A549 (cell line): ENCODE results near the gene ETS2. TPM values are rescaled to one million over a fixed set of nuclear protein-coding genes. Genes with fewer than 3 reads are reported as not detected.

Experiments used
- ATAC-seq, 2 experiments: fragments of 200-7000 bp in 1 of 2; fragments of >200 bp in 1 of 2; cut with Nextera tagmentation in 1 of 2; cut with Tn5 transposase in 1 of 2; 3 replicates each; pipeline versions ENCODE4 v1.8.0 to v1.9.1; 2018 to 2020; ENCODE audit warnings: mild to moderate bottlenecking in 1 of 2, moderate library complexity in 1 of 2
- CTCF ChIA-PET: fragments of 300-600 bp; sonication (Branson Sonifier 250); formaldehyde crosslinking; extraction: SDS; loops from one replicate; lab custom pipeline; 2021; ENCODE audit warnings: antibody characterized with exemption, inconsistent platforms; lab: Yijun Ruan, JAX
- POLR2A ChIA-PET: fragments of 350-600 bp; formaldehyde crosslinking; extraction: SDS; loops from one replicate; lab custom pipeline; 2021; ENCODE audit warnings: antibody characterized with exemption, inconsistent platforms; lab: Yijun Ruan, JAX
- DNase-seq, 2 experiments: peaks; one replicate each; pipeline versions ENCODE4 v3.0.0 to v3.0.0-alpha.2; 2011 to 2016; ENCODE audit warnings: low read depth in 1 of 2, low spot score in 1 of 2
- FAIRE-seq: peaks from 2 replicates; lab custom pipeline; 2011; peaks lifted over from hg19 to GRCh38; lab: Jason Lieb, UNC
- H3K27ac ChIP-seq, 2 experiments: fragments of >200 bp; sonication (Bioruptor Twin); formaldehyde crosslinking; 3 replicates each; pipeline ENCODE4 v1.5.1; 2016 to 2017
- H3K4me1 ChIP-seq: fragments of >200 bp; sonication (Bioruptor Twin); formaldehyde crosslinking; 3 replicates; pipeline ENCODE4 v1.6.1; 2016
- H3K4me2 ChIP-seq: fragments of >200 bp; sonication (Bioruptor Twin); formaldehyde crosslinking; 3 replicates; pipeline ENCODE4 v1.6.1; 2016
- H3K4me3 ChIP-seq: fragments of >200 bp; sonication (Bioruptor Twin); formaldehyde crosslinking; 3 replicates; pipeline ENCODE4 v1.5.1; 2016
- H3K9me3 ChIP-seq: fragments of >200 bp; sonication (Bioruptor Twin); formaldehyde crosslinking; 3 replicates; pipeline ENCODE4 v1.6.1; 2016
- CBX8 ChIP-seq: fragments of 200-600 bp; sonication (generic); IDR thresholded peaks from 2 replicates; pipeline ENCODE4 v1.6.1; 2016
- CHD2 ChIP-seq: fragments of 150-350 bp; IDR thresholded peaks from 2 replicates; pipeline ENCODE4 v1.6.1; 2014; ENCODE audit warnings: low read length; ENCODE audit not compliant: partially characterized antibody
- CHD4 ChIP-seq: fragments of 200-600 bp; sonication (generic); IDR thresholded peaks from 2 replicates; pipeline ENCODE4 v1.6.1; 2016; ENCODE audit warnings: antibody characterized with exemption, mild to moderate bottlenecking, borderline replicate concordance
- EHMT2 ChIP-seq: fragments of 200-600 bp; sonication (generic); IDR thresholded peaks from 2 replicates; pipeline ENCODE4 v1.6.1; 2016; ENCODE audit warnings: antibody characterized with exemption, low read depth, mild to moderate bottlenecking, moderate library complexity
- EP300 ChIP-seq, 2 experiments: fragments of >200 bp; sonication (Bioruptor Twin); formaldehyde crosslinking; IDR thresholded peaks; 2 replicates in 1 of 2; 3 replicates in 1 of 2; pipeline ENCODE4 v1.6.1; 2016 to 2017
- FOSB ChIP-seq: fragments of 250-450 bp; sonication (Bioruptor Pico); IDR thresholded peaks from 2 replicates; pipeline ENCODE4 v1.5.0; 2020; ENCODE audit warnings: mild to moderate bottlenecking, moderate library complexity
- GATA3 ChIP-seq: IDR thresholded peaks from 2 replicates; pipeline ENCODE4 v1.6.1; 2012; ENCODE audit warnings: borderline replicate concordance
- JUN ChIP-seq, 2 experiments: fragments of >200 bp; sonication (Bioruptor Twin); formaldehyde crosslinking; IDR thresholded peaks; 2 replicates in 1 of 2; 3 replicates in 1 of 2; pipeline ENCODE4 v1.6.1; 2016 to 2017
- KDM5A ChIP-seq: fragments of 200-600 bp; sonication (generic); IDR thresholded peaks from 2 replicates; pipeline ENCODE4 v1.6.1; 2016; ENCODE audit warnings: antibody characterized with exemption, mild to moderate bottlenecking
- MAFK ChIP-seq: fragments of 450-650 bp; IDR thresholded peaks from 2 replicates; pipeline ENCODE4 v1.6.1; 2014; ENCODE audit not compliant: partially characterized antibody
- NFE2L2 ChIP-seq: fragments of 150-350 bp; conservative IDR thresholded peaks from 2 replicates; pipeline ENCODE4 v1.6.1; 2014; ENCODE audit warnings: low read length
- NR3C1 ChIP-seq: fragments of >200 bp; sonication (Bioruptor Twin); formaldehyde crosslinking; IDR thresholded peaks from 3 replicates; pipeline ENCODE4 v1.6.1; 2017
- PHF8 ChIP-seq: fragments of 200-600 bp; sonication (generic); IDR thresholded peaks from 2 replicates; pipeline ENCODE4 v1.6.1; 2016; ENCODE audit warnings: low read depth, mild to moderate bottlenecking, antibody characterized with exemption, moderate library complexity, borderline replicate concordance
- POLR2A ChIP-seq: IDR thresholded peaks from 2 replicates; pipeline ENCODE4 v1.6.1; 2012; ENCODE audit warnings: mild to moderate bottlenecking, low read length
- RAD21 ChIP-seq, 2 experiments: fragments of >200 bp in 1 of 2; sonication (Bioruptor Twin) in 1 of 2; formaldehyde crosslinking in 1 of 2; IDR thresholded peaks in 1 of 2; conservative IDR thresholded peaks in 1 of 2; 2 replicates in 1 of 2; 3 replicates in 1 of 2; pipeline ENCODE4 v1.6.1; 2012 to 2018; ENCODE audit warnings: inconsistent platforms in 1 of 2
- RARB ChIP-seq: fragments of 250-450 bp; sonication (Bioruptor Pico); IDR thresholded peaks from 2 replicates; pipeline ENCODE4 v1.8.0; 2021; ENCODE audit warnings: mild to moderate bottlenecking, moderate library complexity
- RCOR1 ChIP-seq: fragments of 150-350 bp; IDR thresholded peaks from 2 replicates; pipeline ENCODE4 v1.6.1; 2014; ENCODE audit warnings: antibody characterized with exemption, low read length, low read depth
- RFX5 ChIP-seq: fragments of 450-650 bp; IDR thresholded peaks from 2 replicates; pipeline ENCODE4 v1.7.1; 2014; ENCODE audit warnings: antibody characterized with exemption, mild to moderate bottlenecking, moderate library complexity
- SREBF2 ChIP-seq: fragments of 450-650 bp; IDR thresholded peaks from 2 replicates; pipeline ENCODE4 v1.6.1; 2014; ENCODE audit warnings: mild to moderate bottlenecking, moderate library complexity
- ZNF302 ChIP-seq: fragments of 250-450 bp; sonication (Bioruptor Pico); IDR thresholded peaks from 2 replicates; pipeline ENCODE4 v1.9.0; 2021; ENCODE audit warnings: inconsistent platforms, mild to moderate bottlenecking, moderate library complexity
- WGBS: methylation state at CpG from one replicate; pipeline ENCODE4 v1.1.6; 2017; ENCODE audit errors: missing lambda C conversion rate; 5-methylcytosine and 5-hydroxymethylcytosine counted together
- polyA plus RNA-seq, 4 experiments: library from polyadenylated mRNA; depleted of rRNA in 3 of 4; stranded (reverse); fragments of >200 nt; fragmentation: RNase III in 1 of 4; extraction: RNeasy Plus Mini Kit Qiagen cat#74134 plus additional on column Dnase treatment in 1 of 4; gene quantifications; 2 replicates in 3 of 4; 3 replicates in 1 of 4; pipeline ENCODE4 v1.2.3, GENCODE V29; 2011 to 2017
- TF ChIP-seq, protein P1 (sequence below): fragments of >200 bp; sonication (Bioruptor Twin); formaldehyde crosslinking; IDR thresholded peaks from 3 replicates; pipeline ENCODE4 v1.5.1; 2016
- TF ChIP-seq, protein P2 (sequence below): fragments of 200-600 bp; sonication (generic); IDR thresholded peaks from 2 replicates; pipeline ENCODE4 v1.6.1; 2016; ENCODE audit warnings: antibody characterized with exemption, mild to moderate bottlenecking, moderate library complexity
- TF ChIP-seq, protein P3 (sequence below): IDR thresholded peaks from 2 replicates; pipeline ENCODE4 v1.6.1; 2012
- TF ChIP-seq, protein P4 (sequence below): IDR thresholded peaks from 2 replicates; pipeline ENCODE4 v1.6.1; 2012

ETS2 gene
- polyA plus RNA-seq, 2 of the 4 experiments (the other 2 are of a cell fraction): 41.6 to 45.5 TPM

DNA sequence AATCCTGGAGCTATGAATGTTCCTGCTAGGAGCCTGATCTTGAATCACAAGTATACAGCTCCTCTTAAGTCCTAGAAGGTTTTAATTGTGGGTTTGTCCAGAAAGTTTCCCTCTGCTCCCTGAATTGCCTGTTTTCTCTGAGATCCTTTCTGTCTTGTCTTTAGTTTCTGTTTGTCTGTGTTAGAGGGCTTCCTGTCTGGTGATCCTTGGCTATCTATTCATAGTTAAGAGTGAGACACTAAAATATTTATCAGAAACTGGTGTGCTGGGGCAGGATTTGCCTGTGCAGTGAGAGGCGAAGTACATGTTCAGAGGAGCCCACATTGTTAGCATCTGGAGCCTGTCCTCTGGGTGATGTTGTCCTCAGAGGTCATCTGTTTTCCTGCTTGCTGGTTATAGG is 45.4 kb downstream of the ETS2 start (continued):
- TF ChIP-seq KDM5A (no peak), MAFK (no peak), EHMT2 (no peak), EP300 (IDR thresholded peaks at IDR 0.05) (no peak), NFE2L2 (no peak)
- TF ChIP-seq, all 56 proteins: peak for 0

DNA sequence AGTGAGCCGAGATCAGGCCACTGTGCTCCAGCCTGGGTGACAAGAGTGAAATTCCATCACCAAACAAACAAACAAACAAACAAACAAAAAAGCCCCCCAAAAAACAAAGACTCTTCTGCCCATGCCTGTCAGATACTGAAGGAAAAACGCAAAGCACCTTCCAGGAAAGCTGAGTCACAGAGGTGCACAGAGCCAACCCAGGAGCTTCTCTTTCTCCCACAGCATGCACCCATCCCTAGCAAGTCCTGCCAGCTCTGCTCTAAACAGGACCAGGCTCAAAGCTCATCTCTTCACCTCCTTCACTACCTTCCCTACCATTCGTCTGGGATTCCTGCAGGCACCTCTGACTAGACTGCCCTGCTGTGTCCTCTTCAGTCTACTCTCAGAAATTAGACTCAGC is 46.5 kb downstream of the ETS2 start:
- Histone ChIP-seq H3K27ac (peak overlapping the region; percentile 71 to 79), H3K9me3 (peaks cover 2% of the 10 kb centered on the region; the same call in 1 of the 3 replicates), H3K4me3 (no peak overlapping the region), H3K4me1 (peaks cover 28% of the 10 kb centered on the region), H3K4me2 (no peak overlapping the region)
- DNase-seq (no peak), ATAC-seq (no peak), FAIRE-seq (no peak)
- TF ChIP-seq CHD4: no peak
- no peak for TF ChIP-seq GATA3
- TF ChIP-seq JUN (IDR thresholded peaks at IDR 0.05): no peak
- no peak for TF ChIP-seq FOSB (CRISPR knock-in tag)
- TF ChIP-seq NR3C1: no peak
- TF ChIP-seq RARB (CRISPR knock-in tag): no peak
- TF ChIP-seq, protein P1, sequence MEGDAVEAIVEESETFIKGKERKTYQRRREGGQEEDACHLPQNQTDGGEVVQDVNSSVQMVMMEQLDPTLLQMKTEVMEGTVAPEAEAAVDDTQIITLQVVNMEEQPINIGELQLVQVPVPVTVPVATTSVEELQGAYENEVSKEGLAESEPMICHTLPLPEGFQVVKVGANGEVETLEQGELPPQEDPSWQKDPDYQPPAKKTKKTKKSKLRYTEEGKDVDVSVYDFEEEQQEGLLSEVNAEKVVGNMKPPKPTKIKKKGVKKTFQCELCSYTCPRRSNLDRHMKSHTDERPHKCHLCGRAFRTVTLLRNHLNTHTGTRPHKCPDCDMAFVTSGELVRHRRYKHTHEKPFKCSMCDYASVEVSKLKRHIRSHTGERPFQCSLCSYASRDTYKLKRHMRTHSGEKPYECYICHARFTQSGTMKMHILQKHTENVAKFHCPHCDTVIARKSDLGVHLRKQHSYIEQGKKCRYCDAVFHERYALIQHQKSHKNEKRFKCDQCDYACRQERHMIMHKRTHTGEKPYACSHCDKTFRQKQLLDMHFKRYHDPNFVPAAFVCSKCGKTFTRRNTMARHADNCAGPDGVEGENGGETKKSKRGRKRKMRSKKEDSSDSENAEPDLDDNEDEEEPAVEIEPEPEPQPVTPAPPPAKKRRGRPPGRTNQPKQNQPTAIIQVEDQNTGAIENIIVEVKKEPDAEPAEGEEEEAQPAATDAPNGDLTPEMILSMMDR: no peak
- TF ChIP-seq SREBF2: no peak
- no peak for TF ChIP-seq CHD2
- TF ChIP-seq MAFK: no peak
- no peak for TF ChIP-seq RAD21 (conservative IDR thresholded peaks at IDR 0.05 in 1 of 2, IDR thresholded peaks at IDR 0.05 in 1 of 2)
- no peak for TF ChIP-seq RFX5
- TF ChIP-seq ZNF302 (CRISPR knock-in tag): no peak
- TF ChIP-seq, protein P2, sequence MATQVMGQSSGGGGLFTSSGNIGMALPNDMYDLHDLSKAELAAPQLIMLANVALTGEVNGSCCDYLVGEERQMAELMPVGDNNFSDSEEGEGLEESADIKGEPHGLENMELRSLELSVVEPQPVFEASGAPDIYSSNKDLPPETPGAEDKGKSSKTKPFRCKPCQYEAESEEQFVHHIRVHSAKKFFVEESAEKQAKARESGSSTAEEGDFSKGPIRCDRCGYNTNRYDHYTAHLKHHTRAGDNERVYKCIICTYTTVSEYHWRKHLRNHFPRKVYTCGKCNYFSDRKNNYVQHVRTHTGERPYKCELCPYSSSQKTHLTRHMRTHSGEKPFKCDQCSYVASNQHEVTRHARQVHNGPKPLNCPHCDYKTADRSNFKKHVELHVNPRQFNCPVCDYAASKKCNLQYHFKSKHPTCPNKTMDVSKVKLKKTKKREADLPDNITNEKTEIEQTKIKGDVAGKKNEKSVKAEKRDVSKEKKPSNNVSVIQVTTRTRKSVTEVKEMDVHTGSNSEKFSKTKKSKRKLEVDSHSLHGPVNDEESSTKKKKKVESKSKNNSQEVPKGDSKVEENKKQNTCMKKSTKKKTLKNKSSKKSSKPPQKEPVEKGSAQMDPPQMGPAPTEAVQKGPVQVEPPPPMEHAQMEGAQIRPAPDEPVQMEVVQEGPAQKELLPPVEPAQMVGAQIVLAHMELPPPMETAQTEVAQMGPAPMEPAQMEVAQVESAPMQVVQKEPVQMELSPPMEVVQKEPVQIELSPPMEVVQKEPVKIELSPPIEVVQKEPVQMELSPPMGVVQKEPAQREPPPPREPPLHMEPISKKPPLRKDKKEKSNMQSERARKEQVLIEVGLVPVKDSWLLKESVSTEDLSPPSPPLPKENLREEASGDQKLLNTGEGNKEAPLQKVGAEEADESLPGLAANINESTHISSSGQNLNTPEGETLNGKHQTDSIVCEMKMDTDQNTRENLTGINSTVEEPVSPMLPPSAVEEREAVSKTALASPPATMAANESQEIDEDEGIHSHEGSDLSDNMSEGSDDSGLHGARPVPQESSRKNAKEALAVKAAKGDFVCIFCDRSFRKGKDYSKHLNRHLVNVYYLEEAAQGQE: no peak
- no peak for TF ChIP-seq RCOR1
- TF ChIP-seq, protein P3, sequence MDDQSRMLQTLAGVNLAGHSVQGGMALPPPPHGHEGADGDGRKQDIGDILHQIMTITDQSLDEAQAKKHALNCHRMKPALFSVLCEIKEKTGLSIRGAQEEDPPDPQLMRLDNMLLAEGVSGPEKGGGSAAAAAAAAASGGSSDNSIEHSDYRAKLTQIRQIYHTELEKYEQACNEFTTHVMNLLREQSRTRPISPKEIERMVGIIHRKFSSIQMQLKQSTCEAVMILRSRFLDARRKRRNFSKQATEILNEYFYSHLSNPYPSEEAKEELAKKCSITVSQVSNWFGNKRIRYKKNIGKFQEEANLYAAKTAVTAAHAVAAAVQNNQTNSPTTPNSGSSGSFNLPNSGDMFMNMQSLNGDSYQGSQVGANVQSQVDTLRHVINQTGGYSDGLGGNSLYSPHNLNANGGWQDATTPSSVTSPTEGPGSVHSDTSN: no peak
- no peak for TF ChIP-seq CBX8
- no peak for TF ChIP-seq PHF8
- TF ChIP-seq, protein P4, sequence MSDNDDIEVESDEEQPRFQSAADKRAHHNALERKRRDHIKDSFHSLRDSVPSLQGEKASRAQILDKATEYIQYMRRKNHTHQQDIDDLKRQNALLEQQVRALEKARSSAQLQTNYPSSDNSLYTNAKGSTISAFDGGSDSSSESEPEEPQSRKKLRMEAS: no peak
- TF ChIP-seq POLR2A: no peak
- WGBS: 91% methylated on average over 3 of the region's 3 CpGs
- POLR2A ChIA-PET: no interaction called here
- CTCF ChIA-PET: interaction anchor here (0.9 to 1.8 kb wide), 3 partner anchors 10 to 285 kb away, joined by 3 to 4 read pairs (median 3); no protein-coding TSS in a partner anchor
